A673 (cell line): ENCODE results near the gene NOTCH3. TPM values are rescaled to one million over a fixed set of nuclear protein-coding genes. Genes with fewer than 3 reads are reported as not detected.

Source experiments
- BruUV-seq: library from RNA; stranded (reverse); fragments of 400-500 nt; replicated peaks from 2 replicates; lab custom pipeline; 2021; lab: Mats Ljungman, UMichigan
- CTCF ChIA-PET: fragments of 300-600 bp; sonication (Branson Sonifier 250); formaldehyde crosslinking; loops from one replicate; lab custom pipeline; 2022; ENCODE audit warnings: antibody characterized with exemption; lab: Charles Lee
- POLR2A ChIA-PET: fragments of 300-600 bp; sonication (Branson Sonifier 250); formaldehyde crosslinking; loops from one replicate; lab custom pipeline; 2022; ENCODE audit warnings: antibody characterized with exemption; ENCODE audit not compliant: low non-redundant PET; lab: Charles Lee
- DNase-seq: peaks from one replicate; pipeline ENCODE4 v3.0.0-alpha.2; 2015; ENCODE audit warnings: low spot score
- H3K27ac ChIP-seq: fragments of 200-600 bp; sonication (generic); 2 replicates; pipeline ENCODE4 v1.5.1; 2016; ENCODE audit warnings: mixed run types, low read depth, mild to moderate bottlenecking, mixed read lengths, antibody characterized with exemption, low read length; ENCODE audit not compliant: poor library complexity, severe bottlenecking
- H3K27me3 ChIP-seq: fragments of 200-600 bp; sonication (generic); replicated peaks from 2 replicates; pipeline ENCODE4 v1.6.1; 2017; ENCODE audit warnings: mixed run types, low read depth, mild to moderate bottlenecking, mixed read lengths, antibody characterized with exemption, low read length; ENCODE audit not compliant: insufficient read depth, poor library complexity
- H3K36me3 ChIP-seq: fragments of 200-600 bp; sonication (generic); 2 replicates; pipeline ENCODE4 v1.6.1; 2016; ENCODE audit warnings: mixed run types, mild to moderate bottlenecking, mixed read lengths, antibody characterized with exemption, low read length; ENCODE audit not compliant: insufficient read depth, poor library complexity, severe bottlenecking
- H3K4me1 ChIP-seq: fragments of 200-600 bp; sonication (generic); 2 replicates; pipeline ENCODE4 v1.6.1; 2017; ENCODE audit warnings: mixed run types, mild to moderate bottlenecking, mixed read lengths, antibody characterized with exemption, low read length; ENCODE audit not compliant: insufficient read depth, poor library complexity, severe bottlenecking
- H3K4me3 ChIP-seq: fragments of 200-600 bp; sonication (generic); 2 replicates; pipeline ENCODE4 v1.5.1; 2016; ENCODE audit warnings: low read depth, mixed run types, mild to moderate bottlenecking, mixed read lengths, low read length; ENCODE audit not compliant: poor library complexity, severe bottlenecking
- H3K9me3 ChIP-seq: fragments of 200-600 bp; sonication (generic); 2 replicates; pipeline ENCODE4 v1.6.1; 2016; ENCODE audit warnings: mixed run types, low read depth, mild to moderate bottlenecking, mixed read lengths, antibody characterized with exemption, low read length; ENCODE audit not compliant: poor library complexity, severe bottlenecking
- CTCF ChIP-seq: fragments of 300-800, 200-600 bp; sonication (generic); conservative IDR thresholded peaks from 2 replicates; pipeline ENCODE4 v1.5.1; 2017; ENCODE audit warnings: low read depth, mild to moderate bottlenecking, antibody characterized with exemption, low read length, moderate library complexity, mixed read lengths
- EZH2 ChIP-seq: fragments of 200-600 bp; sonication (generic); IDR thresholded peaks from 2 replicates; pipeline ENCODE4 v1.6.1; 2017; ENCODE audit warnings: borderline replicate concordance, low read depth, mild to moderate bottlenecking, mixed read lengths, antibody characterized with exemption, low read length; ENCODE audit not compliant: poor library complexity, severe bottlenecking
- intact Hi-C: fragments of 100-400 bp; cut with micrococcal nuclease; formaldehyde crosslinking; loops from one replicate; pipeline ENCODE4 v1.10.0; 2022; ENCODE audit not compliant: unreplicated experiment
- total RNA-seq: library from RNA; stranded (reverse); gene quantifications from 2 replicates; pipeline ENCODE4 v1.2.3, GENCODE V29; 2021

NOTCH3 gene
- total RNA-seq, 1 experiment from 2014 or later: 19.7 TPM

- Histone ChIP-seq H3K27me3 (no peaks in the 10 kb centered on the region), H3K27ac (no peak overlapping the region), H3K9me3 (no peaks in the 10 kb centered on the region), H3K4me3 (peak overlapping the region; percentile 41), H3K4me1 (peaks cover 17% of the 10 kb centered on the region), H3K36me3 (peaks cover 8% of the 10 kb centered on the region)
- intact Hi-C loops: loop anchor here (1.0 to 2.0 kb wide), 2 partner anchors 73 to 379 kb away; no protein-coding TSS in a partner anchor
- peak; percentile 89 for DNase-seq
- no peak for TF ChIP-seq EZH2
- TF ChIP-seq CTCF: peak; percentile 85
- POLR2A ChIA-PET: interaction anchor here (0.7 kb wide), 1 partner anchor 241 kb away, joined by 3 read pairs; no protein-coding TSS in a partner anchor
- CTCF ChIA-PET: interaction anchor here (0.6 to 1.8 kb wide), 7 partner anchors 9 to 378 kb away, joined by 3 to 7 read pairs (median 3); partner anchors contain the start of gene AKAP8L
- BruUV-seq: no TSS peak
Measured at GRCh38 chr19:15177269-15178116, 23.3 kb downstream of the NOTCH3 start.

- no TSS peak for BruUV-seq
- Histone ChIP-seq H3K27ac (no peak overlapping the region), H3K4me1 (peaks cover 7% of the 10 kb centered on the region), H3K36me3 (peaks cover 8% of the 10 kb centered on the region), H3K9me3 (no peaks in the 10 kb centered on the region), H3K27me3 (no peaks in the 10 kb centered on the region), H3K4me3 (no peak overlapping the region)
- ChIA-PET CTCF (no interaction called here), POLR2A (no interaction called here)
- TF ChIP-seq CTCF (no peak), EZH2 (no peak)
- DNase-seq: no peak
- intact Hi-C loops: loop anchor here (2.0 kb wide), 1 partner anchor 75 kb away; no protein-coding TSS in a partner anchor
Measured at GRCh38 chr19:15175609-15176008, 25.2 kb downstream of the NOTCH3 start.

DNA sequence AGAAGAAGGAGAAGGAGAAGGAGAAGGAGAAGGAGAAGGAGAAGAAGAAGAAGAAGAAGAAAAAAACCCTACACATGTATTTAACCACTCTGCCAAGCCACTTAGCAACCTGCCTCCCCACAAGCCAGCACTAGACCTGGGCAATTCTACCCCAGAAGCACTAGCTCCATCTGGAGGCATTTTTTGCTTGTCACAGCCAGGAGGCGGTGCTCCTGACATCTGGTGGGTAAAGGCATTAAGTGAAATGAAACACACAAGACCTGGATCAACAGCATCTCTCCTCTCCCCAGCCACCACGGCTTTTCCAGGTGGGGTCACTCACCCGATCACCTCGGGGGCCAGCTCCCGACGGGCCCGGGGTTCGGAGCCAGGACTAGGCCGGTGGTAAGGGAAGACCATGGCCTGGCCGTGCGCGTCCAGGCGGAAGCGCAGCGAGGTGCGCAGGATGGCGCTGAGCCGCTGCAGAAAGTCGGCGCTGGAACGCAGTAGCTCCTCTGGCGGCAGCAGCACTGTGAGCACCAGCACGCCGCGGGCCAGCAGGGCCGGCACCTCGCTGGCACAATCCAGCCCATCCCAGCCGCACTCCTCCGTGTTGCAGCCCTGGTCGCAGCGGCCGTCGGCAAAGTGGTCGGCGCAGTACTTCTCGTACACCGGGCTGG, 26.9 kb downstream of the NOTCH3 start:
- TF ChIP-seq CTCF (peak; percentile 43), EZH2 (no peak)
- intact Hi-C loops: no loop called here
- POLR2A ChIA-PET: no interaction called here

More for the DNA sequence above, 26.9 kb downstream of the NOTCH3 start:
- Histone ChIP-seq H3K27me3 (no peaks in the 10 kb centered on the region), H3K27ac (no peak overlapping the region), H3K9me3 (no peaks in the 10 kb centered on the region), H3K4me1 (no peaks in the 10 kb centered on the region), H3K4me3 (no peak overlapping the region), H3K36me3 (peaks cover 8% of the 10 kb centered on the region)
- CTCF ChIA-PET: interaction anchor here (0.7 to 0.9 kb wide), 3 partner anchors 72 to 383 kb away, joined by 3 to 8 read pairs (median 6); no protein-coding TSS in a partner anchor
- no peak for DNase-seq
- BruUV-seq: no TSS peak
